ENCODE measurements around the gene CFAP70.

DNA sequence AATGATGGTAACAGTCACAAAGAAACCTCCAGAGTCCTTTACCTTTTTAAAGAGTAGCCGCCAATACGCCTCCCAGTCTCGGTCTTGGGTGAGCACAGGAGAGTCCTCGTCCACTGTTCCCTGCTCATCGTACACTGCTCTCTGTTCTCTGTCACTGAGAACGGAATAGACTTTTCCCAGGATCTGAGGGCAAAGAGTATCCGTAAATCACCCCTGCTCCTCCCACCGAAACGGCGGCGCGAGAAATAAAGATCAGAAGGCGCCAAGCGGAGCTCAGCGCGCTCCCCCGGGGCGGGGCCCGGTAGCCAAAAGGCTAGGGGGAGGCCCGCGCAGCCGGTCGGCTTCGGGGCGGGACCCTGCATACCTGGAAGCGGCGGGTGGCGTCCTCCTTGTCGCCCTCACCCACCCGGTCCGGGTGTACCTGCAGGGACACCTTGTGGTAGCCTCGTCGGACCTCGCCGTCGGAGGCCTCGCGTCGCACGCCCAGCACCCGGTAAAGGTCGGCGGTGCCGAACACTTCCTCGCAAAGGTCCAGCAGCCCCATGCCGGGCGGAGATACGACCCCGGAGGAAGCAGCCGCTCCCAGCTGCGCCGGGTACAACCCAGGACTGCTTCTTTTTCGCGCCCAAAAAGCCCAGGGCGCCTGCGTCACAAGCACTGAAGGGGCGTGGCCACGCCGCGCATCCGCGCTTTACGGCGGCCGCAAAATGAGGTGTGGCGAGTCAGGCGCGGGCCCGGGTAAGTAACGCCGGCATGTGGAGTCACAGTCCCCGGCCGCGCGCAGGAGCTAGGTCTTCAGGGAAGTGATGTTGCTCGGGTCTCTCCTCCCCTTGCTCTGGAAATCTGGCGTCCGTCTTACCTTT, 111.8 kb downstream of the CFAP70 start, which contains the start of gene DNAJC9:
- TF ChIP-seq, protein P1, sequence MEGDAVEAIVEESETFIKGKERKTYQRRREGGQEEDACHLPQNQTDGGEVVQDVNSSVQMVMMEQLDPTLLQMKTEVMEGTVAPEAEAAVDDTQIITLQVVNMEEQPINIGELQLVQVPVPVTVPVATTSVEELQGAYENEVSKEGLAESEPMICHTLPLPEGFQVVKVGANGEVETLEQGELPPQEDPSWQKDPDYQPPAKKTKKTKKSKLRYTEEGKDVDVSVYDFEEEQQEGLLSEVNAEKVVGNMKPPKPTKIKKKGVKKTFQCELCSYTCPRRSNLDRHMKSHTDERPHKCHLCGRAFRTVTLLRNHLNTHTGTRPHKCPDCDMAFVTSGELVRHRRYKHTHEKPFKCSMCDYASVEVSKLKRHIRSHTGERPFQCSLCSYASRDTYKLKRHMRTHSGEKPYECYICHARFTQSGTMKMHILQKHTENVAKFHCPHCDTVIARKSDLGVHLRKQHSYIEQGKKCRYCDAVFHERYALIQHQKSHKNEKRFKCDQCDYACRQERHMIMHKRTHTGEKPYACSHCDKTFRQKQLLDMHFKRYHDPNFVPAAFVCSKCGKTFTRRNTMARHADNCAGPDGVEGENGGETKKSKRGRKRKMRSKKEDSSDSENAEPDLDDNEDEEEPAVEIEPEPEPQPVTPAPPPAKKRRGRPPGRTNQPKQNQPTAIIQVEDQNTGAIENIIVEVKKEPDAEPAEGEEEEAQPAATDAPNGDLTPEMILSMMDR (IDR thresholded peaks at IDR 0.05), result no peak
- TF ChIP-seq POLR2A (IDR thresholded peaks at IDR 0.05) (peak; percentile 59 to 88), POLR2AphosphoS5 (IDR thresholded peaks at IDR 0.05) (peak; percentile 11 to 85 (median 76))
